Jurkat, Clone E6-1 (cell line): ENCODE results near the gene NME7.
"Not testable (repeated sequence)": the region's sequence is repeated elsewhere in the genome, so short reads cannot be mapped to it uniquely, and the experiment has no call there.

Experiments used
- DNase-seq: peaks from one replicate; pipeline ENCODE4 v3.0.0-alpha.2; 2011; ENCODE audit warnings: low read depth, low spot score
- H3K4me3 ChIP-seq: 2 replicates; pipeline ENCODE4 v1.5.1; 2011; ENCODE audit warnings: mild to moderate bottlenecking, low read length, control low read depth, moderate library complexity

NME7 gene

GRCh38 chr1:169186106-169186505, 181.5 kb downstream of the NME7 start:
- H3K4me3 ChIP-seq, result no peak overlapping the region
- no peak for DNase-seq

GRCh38 chr1:169184812-169185211, 182.8 kb downstream of the NME7 start:
- no peak overlapping the region for H3K4me3 ChIP-seq
- no peak for DNase-seq

- no peak for DNase-seq
- H3K4me3 ChIP-seq, result no peak overlapping the region
These were observed 187.4 kb downstream of the NME7 start for GRCh38 chr1:169180174-169180573.

GRCh38 chr1:169179431-169179830, 188.2 kb downstream of the NME7 start:
- DNase-seq, H3K4me3 ChIP-seq: not testable (repeated sequence)

- no peak overlapping the region for H3K4me3 ChIP-seq
- no peak for DNase-seq
These were observed 192.1 kb downstream of the NME7 start for GRCh38 chr1:169175461-169175860.

GRCh38 chr1:169163059-169163458, 204.5 kb downstream of the NME7 start:
- no peak for DNase-seq

GRCh38 chr1:169161496-169162194, 206.0 kb downstream of the NME7 start:
- H3K4me3 ChIP-seq, result no peak overlapping the region
- no peak for DNase-seq

More at GRCh38 chr1:169163059-169163458, 204.5 kb downstream of the NME7 start:
- no peak overlapping the region for H3K4me3 ChIP-seq

GRCh38 chr1:169160845-169161495, 206.6 kb downstream of the NME7 start:
- no peak overlapping the region for H3K4me3 ChIP-seq
- DNase-seq, result no peak

- no peak for DNase-seq
- no peak overlapping the region for H3K4me3 ChIP-seq
These were observed 211.0 kb downstream of the NME7 start for GRCh38 chr1:169156580-169156979.

- no peak overlapping the region for H3K4me3 ChIP-seq
- no peak for DNase-seq
These were observed 211.9 kb downstream of the NME7 start for GRCh38 chr1:169155675-169156074.

GRCh38 chr1:169151338-169151837, 216.2 kb downstream of the NME7 start:
- DNase-seq, result no peak
- H3K4me3 ChIP-seq, result no peak overlapping the region

- no peak for DNase-seq
- H3K4me3 ChIP-seq, result no peak overlapping the region
These were observed 216.8 kb downstream of the NME7 start for GRCh38 chr1:169150641-169151337.

- no peak for DNase-seq
- no peak overlapping the region for H3K4me3 ChIP-seq
These were observed 217.9 kb downstream of the NME7 start for GRCh38 chr1:169149555-169150286.

- H3K4me3 ChIP-seq, result no peak overlapping the region
- DNase-seq, result no peak
These were observed 218.9 kb downstream of the NME7 start for GRCh38 chr1:169148472-169149252.

- DNase-seq, result no peak
- no peak overlapping the region for H3K4me3 ChIP-seq
These were observed 220.9 kb downstream of the NME7 start for GRCh38 chr1:169146576-169147214.

GRCh38 chr1:169144941-169145626, 222.5 kb downstream of the NME7 start:
- no peak overlapping the region for H3K4me3 ChIP-seq
- no peak for DNase-seq

- DNase-seq, result no peak
- H3K4me3 ChIP-seq, result no peak overlapping the region
These were observed 223.6 kb downstream of the NME7 start for GRCh38 chr1:169143984-169144383.

GRCh38 chr1:169143346-169143745, 224.3 kb downstream of the NME7 start:
- H3K4me3 ChIP-seq, result no peak overlapping the region
- no peak for DNase-seq
